GM12891 (cell line): ENCODE data around the gene SMIM21.
A peak's percentile ranks its signal among the peaks of the same experiment; 100 is the strongest.

Experiments used
- DNase-seq: peaks from one replicate; pipeline ENCODE4 v3.0.0; 2011; ENCODE audit warnings: low spot score; ENCODE audit not compliant: insufficient read length
- FAIRE-seq: peaks from 2 replicates; lab custom pipeline; 2011; peaks lifted over from hg19 to GRCh38; lab: Jason Lieb, UNC
- PAX5 ChIP-seq: IDR thresholded peaks from 2 replicates; pipeline ENCODE4 v1.6.1; 2011; ENCODE audit warnings: low read length, moderate library complexity, mild to moderate bottlenecking; ENCODE audit not compliant: insufficient read depth, severe bottlenecking
- POLR2A ChIP-seq: IDR thresholded peaks from 2 replicates; pipeline ENCODE4 v1.6.1; 2011; ENCODE audit warnings: low read depth, low read length, control low read depth
- POLR2AphosphoS5 ChIP-seq: IDR thresholded peaks from 2 replicates; pipeline ENCODE4 v1.6.1; 2011; ENCODE audit warnings: low read depth, low read length, control low read depth
- POU2F2 ChIP-seq: IDR thresholded peaks from 2 replicates; pipeline ENCODE4 v1.6.1; 2011; ENCODE audit warnings: low read depth, mild to moderate bottlenecking, control low read depth, low read length, moderate library complexity
- SPI1 ChIP-seq: IDR thresholded peaks from 2 replicates; pipeline ENCODE4 v1.6.1; 2011; ENCODE audit warnings: low read depth, low read length, control low read depth
- TAF1 ChIP-seq: IDR thresholded peaks from 2 replicates; pipeline ENCODE4 v1.6.1; 2011; ENCODE audit warnings: low read depth, low read length, control low read depth

Gene SMIM21

GRCh38 chr18:75384144-75384543, 43.4 kb downstream of the SMIM21 start:
- TF ChIP-seq POU2F2 (no peak), PAX5 (no peak), POLR2A (no peak), SPI1 (no peak), POLR2AphosphoS5 (no peak), TAF1 (no peak)
- DNase-seq: no peak
- FAIRE-seq: no peak

DNA sequence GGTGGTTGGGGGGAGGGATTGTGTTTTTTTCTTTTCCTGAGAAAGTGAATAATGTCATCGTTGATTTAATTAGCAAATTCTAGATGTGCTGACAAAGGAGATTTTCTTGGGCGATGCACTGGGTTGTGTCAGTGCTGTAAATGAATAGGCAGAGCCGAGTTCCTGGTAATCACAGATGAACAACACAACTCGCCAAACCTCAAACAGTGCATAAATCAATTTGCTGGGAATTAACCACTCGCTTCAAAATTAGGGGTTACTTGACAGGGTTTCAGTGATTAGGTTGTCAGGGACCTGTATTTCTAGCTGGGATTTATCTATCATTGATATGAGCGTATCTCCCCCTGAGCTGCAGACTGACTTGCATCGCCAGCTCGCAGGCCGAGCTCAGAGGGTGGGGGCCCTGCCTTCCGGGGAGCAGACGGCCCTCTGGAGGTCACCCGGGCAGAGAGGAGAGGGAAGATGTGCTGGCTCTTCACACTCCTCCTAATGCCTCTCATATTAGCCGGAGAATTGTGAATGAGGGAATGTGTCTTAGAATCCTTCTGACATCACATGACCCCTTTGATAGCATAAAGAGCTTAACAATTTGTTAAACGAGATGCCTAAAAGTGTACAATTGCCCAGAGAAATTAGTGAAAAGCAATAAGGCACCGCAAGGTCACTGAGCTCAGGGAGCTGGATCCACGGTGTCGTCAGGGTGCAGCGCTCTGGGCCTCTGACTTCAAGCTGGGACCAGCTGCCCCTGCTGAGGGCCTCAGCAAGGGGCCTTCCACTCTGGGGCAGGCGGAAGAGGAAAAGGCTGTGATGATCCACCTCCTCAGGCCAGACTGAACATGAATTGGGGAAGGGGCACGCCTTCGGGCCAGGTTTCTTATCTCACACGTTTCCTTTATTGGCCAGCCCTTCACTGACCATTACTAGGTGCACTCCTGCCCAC, 48.9 kb downstream of the SMIM21 start:
- FAIRE-seq (no peak), DNase-seq (no peak)
- TF ChIP-seq SPI1 (no peak), POU2F2 (no peak), TAF1 (no peak), POLR2AphosphoS5 (no peak), PAX5 (no peak), POLR2A (no peak)

DNA sequence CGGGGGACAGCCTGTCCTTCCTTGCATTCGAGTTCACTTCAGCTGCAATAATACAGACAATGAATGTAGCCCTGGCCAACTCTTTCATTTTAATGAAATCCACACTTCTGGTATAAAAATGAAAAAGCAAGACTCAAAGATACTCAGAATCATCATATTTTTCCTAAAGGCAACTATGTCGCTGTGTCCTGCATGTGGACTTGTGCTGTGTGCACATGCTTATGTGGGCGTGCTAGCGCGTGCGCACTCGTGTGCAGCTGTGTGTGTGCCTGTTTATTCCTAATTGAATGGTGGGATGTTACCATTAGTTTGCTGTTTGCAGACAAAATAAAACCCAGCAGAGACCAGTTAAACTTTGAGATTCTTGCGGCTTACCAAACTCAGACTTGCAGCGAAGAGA, 49.6 kb downstream of the SMIM21 start:
- TF ChIP-seq SPI1 (no peak), TAF1 (no peak), POU2F2 (no peak), POLR2AphosphoS5 (no peak), PAX5 (no peak), POLR2A (no peak)
- DNase-seq: no peak
- FAIRE-seq: no peak

DNA sequence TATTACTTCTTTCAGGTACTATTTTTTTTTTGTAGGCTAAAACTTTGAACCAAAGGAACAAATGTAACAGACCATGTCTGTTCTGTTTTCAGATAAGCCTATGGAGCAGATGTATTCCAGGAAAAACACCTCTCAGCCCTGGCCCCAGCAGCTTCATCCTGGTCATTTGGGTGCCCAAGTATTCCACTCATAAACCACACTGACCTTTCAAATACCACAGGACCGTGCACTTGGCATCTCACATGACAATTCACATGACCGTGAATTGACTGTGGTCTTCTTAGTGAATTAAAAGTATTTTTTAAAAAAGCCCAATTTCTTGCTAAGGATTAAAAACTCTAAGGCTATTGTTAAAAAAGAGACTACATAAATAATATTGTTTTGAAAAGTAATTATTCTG, 50.2 kb downstream of the SMIM21 start:
- TF ChIP-seq PAX5 (no peak), TAF1 (no peak), POU2F2 (no peak), SPI1 (no peak)
- DNase-seq (no peak), FAIRE-seq (no peak)

- FAIRE-seq (no peak), DNase-seq (no peak)
These were observed 51.5 kb downstream of the SMIM21 start for GRCh38 chr18:75376004-75376403.

GRCh38 chr18:75375341-75375740, 52.2 kb downstream of the SMIM21 start:
- no peak for FAIRE-seq
- no peak for TF ChIP-seq PAX5
- TF ChIP-seq POU2F2: no peak
- no peak for TF ChIP-seq POLR2AphosphoS5
- TF ChIP-seq SPI1: no peak
- no peak for TF ChIP-seq POLR2A
- no peak for TF ChIP-seq TAF1
- DNase-seq: no peak

More at GRCh38 chr18:75376004-75376403, 51.5 kb downstream of the SMIM21 start:
- no peak for TF ChIP-seq POLR2AphosphoS5
- 0 out of 2 replicates have a peak, but pooled peaks have one; percentile 23 for TF ChIP-seq POU2F2
- no peak for TF ChIP-seq POLR2A

DNA sequence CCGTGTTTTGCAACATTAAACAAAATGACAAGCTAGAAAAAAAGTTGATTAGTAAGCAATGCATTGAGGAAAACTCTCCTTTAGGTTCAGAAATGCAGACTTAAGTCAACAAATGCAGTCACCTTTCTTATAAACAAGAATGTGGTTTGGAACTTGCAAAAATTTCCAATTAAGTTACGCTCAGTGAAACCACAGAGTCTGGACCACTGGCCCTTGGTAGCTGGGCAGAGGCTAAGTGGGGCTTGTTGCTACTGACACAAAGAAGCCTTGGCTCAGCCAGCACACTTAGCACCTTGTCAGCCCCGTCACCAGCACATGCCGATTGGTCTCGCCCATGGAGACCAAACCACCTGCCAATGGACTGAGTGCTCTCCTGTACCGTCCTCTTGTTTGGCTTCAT, 53.0 kb downstream of the SMIM21 start:
- FAIRE-seq (no peak), DNase-seq (no peak)
- no peak for TF ChIP-seq POLR2A
- no peak for TF ChIP-seq SPI1
- TF ChIP-seq TAF1: no peak
- TF ChIP-seq POLR2AphosphoS5: no peak
- TF ChIP-seq PAX5: no peak
- TF ChIP-seq POU2F2: no peak

GRCh38 chr18:75369026-75369721, 58.3 kb downstream of the SMIM21 start:
- TF ChIP-seq PAX5 (no peak), POLR2A (no peak), TAF1 (no peak), SPI1 (no peak), POU2F2 (no peak), POLR2AphosphoS5 (no peak)
- no peak for FAIRE-seq
- no peak for DNase-seq

DNA sequence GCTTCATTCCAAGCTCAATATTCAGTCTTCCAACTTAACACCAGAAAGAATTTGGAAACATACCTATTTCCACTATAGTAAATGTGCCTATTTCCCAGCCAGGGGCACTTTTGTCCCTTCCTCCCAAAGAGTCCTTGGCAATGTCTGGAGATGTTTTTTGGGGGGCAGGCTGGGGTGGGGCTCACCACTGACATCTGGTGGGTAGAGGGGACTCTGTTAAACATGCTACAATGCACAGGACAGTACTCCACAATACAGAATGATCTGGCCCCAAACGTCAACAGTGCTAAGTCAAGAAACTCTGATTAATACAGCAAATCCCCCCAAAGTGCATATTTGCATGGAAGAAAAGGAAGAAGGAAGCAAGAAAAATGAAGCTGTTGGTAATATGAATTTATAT, 61.7 kb downstream of the SMIM21 start:
- DNase-seq: no peak
- no peak for TF ChIP-seq TAF1
- no peak for FAIRE-seq

DNA sequence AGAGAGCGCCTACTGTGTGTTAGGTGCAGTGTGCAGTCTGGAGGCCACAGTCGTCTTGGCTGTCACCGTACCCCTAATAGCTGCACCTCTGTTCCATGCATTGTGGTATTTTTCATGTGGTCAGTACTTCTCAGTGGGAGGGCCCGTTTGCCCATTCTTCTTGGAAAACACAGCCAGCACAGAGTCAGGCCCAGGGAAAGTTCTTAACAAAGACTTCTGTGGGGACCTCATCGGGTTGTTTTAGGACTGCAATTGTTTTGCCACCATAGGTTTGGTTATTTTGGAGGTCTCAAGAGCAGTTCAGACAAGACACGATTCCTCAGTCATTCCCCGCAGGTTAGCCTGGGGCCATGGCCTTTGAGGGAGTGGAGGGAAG, 62.3 kb downstream of the SMIM21 start:
- DNase-seq: no peak
- no peak for TF ChIP-seq POLR2AphosphoS5
- TF ChIP-seq SPI1: no peak
- TF ChIP-seq TAF1: no peak
- TF ChIP-seq POU2F2: no peak
- TF ChIP-seq POLR2A: no peak
- TF ChIP-seq PAX5: no peak
- FAIRE-seq: no peak
